ENCODE measurements around the gene OR14I1. TPM values are rescaled to one million over a fixed set of nuclear protein-coding genes. Genes with fewer than 3 reads are reported as not detected.

Gene OR14I1
- total and polyA plus RNA-seq, 4 donors: not detected

DNA sequence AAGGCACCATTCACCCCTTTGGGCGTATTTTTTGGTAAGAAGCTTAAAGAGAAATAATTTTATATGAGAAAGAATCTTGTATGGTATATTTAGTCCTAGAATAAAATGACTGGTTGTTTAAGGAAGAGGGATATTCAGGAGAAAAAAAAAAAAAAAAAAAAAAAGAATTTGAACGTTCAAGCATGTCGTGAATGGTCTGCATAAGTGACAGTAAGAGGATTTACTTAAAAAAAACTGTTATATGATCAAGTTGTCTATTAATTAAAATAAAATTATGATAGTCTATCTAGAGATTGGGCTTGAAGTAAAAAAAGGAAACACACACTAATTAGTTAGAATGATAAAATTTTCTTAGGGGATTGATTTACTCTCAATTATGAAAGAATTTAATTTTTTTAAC, 11.7 kb upstream of the OR14I1 start:
- TF ChIP-seq HNF4A (conservative IDR thresholded peaks at IDR 0.05): no peak
- TF ChIP-seq, protein P1, sequence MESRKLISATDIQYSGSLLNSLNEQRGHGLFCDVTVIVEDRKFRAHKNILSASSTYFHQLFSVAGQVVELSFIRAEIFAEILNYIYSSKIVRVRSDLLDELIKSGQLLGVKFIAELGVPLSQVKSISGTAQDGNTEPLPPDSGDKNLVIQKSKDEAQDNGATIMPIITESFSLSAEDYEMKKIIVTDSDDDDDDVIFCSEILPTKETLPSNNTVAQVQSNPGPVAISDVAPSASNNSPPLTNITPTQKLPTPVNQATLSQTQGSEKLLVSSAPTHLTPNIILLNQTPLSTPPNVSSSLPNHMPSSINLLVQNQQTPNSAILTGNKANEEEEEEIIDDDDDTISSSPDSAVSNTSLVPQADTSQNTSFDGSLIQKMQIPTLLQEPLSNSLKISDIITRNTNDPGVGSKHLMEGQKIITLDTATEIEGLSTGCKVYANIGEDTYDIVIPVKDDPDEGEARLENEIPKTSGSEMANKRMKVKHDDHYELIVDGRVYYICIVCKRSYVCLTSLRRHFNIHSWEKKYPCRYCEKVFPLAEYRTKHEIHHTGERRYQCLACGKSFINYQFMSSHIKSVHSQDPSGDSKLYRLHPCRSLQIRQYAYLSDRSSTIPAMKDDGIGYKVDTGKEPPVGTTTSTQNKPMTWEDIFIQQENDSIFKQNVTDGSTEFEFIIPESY (IDR thresholded peaks at IDR 0.05): no peak
- no peak for DNase-seq (ENCODE audit: low spot score)
- Histone ChIP-seq H3K27ac (ENCODE audit: low read depth in 1 of 2, low read length in 2 of 2) (no peak overlapping the region), H3K4me1 (ENCODE audit: control insufficient read depth in 4 of 4, insufficient read depth in 4 of 4, low read length in 3 of 4) (no peaks in the 10 kb centered on the region), H3K27me3 (ENCODE audit: control insufficient read depth in 4 of 4, insufficient read depth in 4 of 4, low read length in 3 of 4) (peaks cover 0 to 2% (median 0%) of the 10 kb centered on the region in 4 donors), H3K4me3 (ENCODE audit: low read depth in 1 of 3, low read length in 3 of 3) (no peak overlapping the region), H3K9me3 (ENCODE audit: control insufficient read depth in 4 of 4, low read length in 3 of 4) (no peaks in the 10 kb centered on the region), H3K36me3 (ENCODE audit: control insufficient read depth in 4 of 4, insufficient read depth in 3 of 4, low read depth in 1 of 4, low read length in 3 of 4) (no peaks in the 10 kb centered on the region), H3K9ac (ENCODE audit: low read depth in 1 of 2, low read length in 2 of 2) (no peak overlapping the region)
- WGBS: 38% methylated on average over 3 of the region's 3 CpGs

DNA sequence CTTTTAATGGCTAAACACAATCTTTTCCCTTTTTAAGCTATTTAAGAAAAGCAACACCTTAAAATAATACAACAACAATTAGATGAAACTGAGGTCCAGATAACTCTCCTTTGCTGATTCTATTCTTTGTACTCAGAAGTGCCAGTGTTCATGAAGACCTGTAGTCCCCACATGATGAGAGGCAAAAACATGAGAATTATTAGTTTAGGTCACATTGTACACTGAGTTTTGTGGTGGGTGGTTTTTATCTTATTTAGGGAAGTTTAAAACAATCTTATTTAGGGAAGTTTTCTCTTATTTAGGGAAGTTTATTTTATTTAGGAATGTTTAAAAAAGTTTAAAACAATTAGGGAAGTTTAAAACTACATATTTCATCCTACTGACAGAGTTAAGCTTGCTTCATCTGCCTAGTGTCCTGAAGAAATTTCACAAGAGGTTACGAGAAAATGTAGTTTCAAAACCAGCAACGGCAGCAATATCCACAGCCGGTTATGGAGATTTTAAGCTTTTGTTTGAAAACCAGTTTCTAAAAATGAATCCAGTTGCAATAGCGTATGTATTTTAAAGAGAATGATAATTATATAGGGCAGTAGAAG, 7.8 kb upstream of the OR14I1 start:
- no peak for TF ChIP-seq HNF4G (IDR thresholded peaks at IDR 0.05)
- TF ChIP-seq, protein P2, sequence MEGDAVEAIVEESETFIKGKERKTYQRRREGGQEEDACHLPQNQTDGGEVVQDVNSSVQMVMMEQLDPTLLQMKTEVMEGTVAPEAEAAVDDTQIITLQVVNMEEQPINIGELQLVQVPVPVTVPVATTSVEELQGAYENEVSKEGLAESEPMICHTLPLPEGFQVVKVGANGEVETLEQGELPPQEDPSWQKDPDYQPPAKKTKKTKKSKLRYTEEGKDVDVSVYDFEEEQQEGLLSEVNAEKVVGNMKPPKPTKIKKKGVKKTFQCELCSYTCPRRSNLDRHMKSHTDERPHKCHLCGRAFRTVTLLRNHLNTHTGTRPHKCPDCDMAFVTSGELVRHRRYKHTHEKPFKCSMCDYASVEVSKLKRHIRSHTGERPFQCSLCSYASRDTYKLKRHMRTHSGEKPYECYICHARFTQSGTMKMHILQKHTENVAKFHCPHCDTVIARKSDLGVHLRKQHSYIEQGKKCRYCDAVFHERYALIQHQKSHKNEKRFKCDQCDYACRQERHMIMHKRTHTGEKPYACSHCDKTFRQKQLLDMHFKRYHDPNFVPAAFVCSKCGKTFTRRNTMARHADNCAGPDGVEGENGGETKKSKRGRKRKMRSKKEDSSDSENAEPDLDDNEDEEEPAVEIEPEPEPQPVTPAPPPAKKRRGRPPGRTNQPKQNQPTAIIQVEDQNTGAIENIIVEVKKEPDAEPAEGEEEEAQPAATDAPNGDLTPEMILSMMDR (IDR thresholded peaks at IDR 0.05; ENCODE audit: low read depth, low read length, missing input control): no peak
- no peak for TF ChIP-seq TAF1 (conservative IDR thresholded peaks at IDR 0.05)
- TF ChIP-seq, protein P1 (IDR thresholded peaks at IDR 0.05): no peak
- TF ChIP-seq, protein P3, sequence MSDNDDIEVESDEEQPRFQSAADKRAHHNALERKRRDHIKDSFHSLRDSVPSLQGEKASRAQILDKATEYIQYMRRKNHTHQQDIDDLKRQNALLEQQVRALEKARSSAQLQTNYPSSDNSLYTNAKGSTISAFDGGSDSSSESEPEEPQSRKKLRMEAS (IDR thresholded peaks at IDR 0.05): no peak
- no peak for TF ChIP-seq JUND (IDR thresholded peaks at IDR 0.05)
- no peak for TF ChIP-seq RAD21 (IDR thresholded peaks at IDR 0.05)
- TF ChIP-seq, protein P4, sequence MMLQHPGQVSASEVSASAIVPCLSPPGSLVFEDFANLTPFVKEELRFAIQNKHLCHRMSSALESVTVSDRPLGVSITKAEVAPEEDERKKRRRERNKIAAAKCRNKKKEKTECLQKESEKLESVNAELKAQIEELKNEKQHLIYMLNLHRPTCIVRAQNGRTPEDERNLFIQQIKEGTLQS (IDR thresholded peaks at IDR 0.05): no peak
- no peak for TF ChIP-seq YY1 (IDR thresholded peaks at IDR 0.05)
- no peak for TF ChIP-seq HNF4A (conservative IDR thresholded peaks at IDR 0.05)
- Histone ChIP-seq H3K36me3 (ENCODE audit: control insufficient read depth in 4 of 4, insufficient read depth in 3 of 4, low read depth in 1 of 4, low read length in 3 of 4) (no peaks in the 10 kb centered on the region), H3K9ac (ENCODE audit: low read depth in 1 of 2, low read length in 2 of 2) (no peak overlapping the region), H3K4me1 (ENCODE audit: control insufficient read depth in 4 of 4, insufficient read depth in 4 of 4, low read length in 3 of 4) (no peaks in the 10 kb centered on the region), H3K9me3 (ENCODE audit: control insufficient read depth in 4 of 4, low read length in 3 of 4) (no peaks in the 10 kb centered on the region), H3K27me3 (ENCODE audit: control insufficient read depth in 4 of 4, insufficient read depth in 4 of 4, low read length in 3 of 4) (peaks cover 0 to 2% (median 0%) of the 10 kb centered on the region in 4 donors), H3K4me3 (ENCODE audit: low read depth in 1 of 3, low read length in 3 of 3) (no peak overlapping the region), H3K27ac (ENCODE audit: low read depth in 1 of 2, low read length in 2 of 2) (no peak overlapping the region)
- 71% methylated on average over 4 of the region's 4 CpGs for WGBS
- DNase-seq (ENCODE audit: low spot score): no peak

DNA sequence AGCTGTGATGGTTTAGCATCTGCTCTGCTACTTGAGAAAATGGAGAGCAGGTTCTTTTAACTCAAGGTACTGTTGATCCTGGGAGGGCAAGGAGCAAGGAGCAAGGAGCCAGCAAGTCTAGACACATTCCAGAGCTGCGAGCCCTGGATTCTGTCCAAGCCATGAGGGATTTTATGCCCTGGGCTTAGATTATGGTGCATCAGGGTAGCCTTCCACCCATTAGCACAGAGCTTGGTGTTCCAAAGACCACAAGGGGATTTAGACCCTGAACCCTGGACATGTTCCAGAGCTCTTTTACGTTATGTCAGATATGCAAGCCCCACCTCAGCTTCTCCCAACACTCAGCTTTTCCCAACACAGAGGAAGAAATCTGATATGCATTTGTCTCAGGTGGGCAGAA, 2.0 kb upstream of the OR14I1 start:
- no peaks in the 10 kb centered on the region for H3K4me1 ChIP-seq (ENCODE audit: control insufficient read depth in 4 of 4, insufficient read depth in 4 of 4, low read length in 3 of 4)
- H3K27me3 ChIP-seq (ENCODE audit: control insufficient read depth in 4 of 4, insufficient read depth in 4 of 4, low read length in 3 of 4): no peaks in the 10 kb centered on the region
- no peak for DNase-seq (ENCODE audit: low spot score)
- 41% methylated on average over 2 of the region's 2 CpGs for whole genome bisulfite sequencing
- H3K36me3 ChIP-seq (ENCODE audit: control insufficient read depth in 4 of 4, insufficient read depth in 3 of 4, low read depth in 1 of 4, low read length in 3 of 4): no peaks in the 10 kb centered on the region
- TF ChIP-seq, protein P5, sequence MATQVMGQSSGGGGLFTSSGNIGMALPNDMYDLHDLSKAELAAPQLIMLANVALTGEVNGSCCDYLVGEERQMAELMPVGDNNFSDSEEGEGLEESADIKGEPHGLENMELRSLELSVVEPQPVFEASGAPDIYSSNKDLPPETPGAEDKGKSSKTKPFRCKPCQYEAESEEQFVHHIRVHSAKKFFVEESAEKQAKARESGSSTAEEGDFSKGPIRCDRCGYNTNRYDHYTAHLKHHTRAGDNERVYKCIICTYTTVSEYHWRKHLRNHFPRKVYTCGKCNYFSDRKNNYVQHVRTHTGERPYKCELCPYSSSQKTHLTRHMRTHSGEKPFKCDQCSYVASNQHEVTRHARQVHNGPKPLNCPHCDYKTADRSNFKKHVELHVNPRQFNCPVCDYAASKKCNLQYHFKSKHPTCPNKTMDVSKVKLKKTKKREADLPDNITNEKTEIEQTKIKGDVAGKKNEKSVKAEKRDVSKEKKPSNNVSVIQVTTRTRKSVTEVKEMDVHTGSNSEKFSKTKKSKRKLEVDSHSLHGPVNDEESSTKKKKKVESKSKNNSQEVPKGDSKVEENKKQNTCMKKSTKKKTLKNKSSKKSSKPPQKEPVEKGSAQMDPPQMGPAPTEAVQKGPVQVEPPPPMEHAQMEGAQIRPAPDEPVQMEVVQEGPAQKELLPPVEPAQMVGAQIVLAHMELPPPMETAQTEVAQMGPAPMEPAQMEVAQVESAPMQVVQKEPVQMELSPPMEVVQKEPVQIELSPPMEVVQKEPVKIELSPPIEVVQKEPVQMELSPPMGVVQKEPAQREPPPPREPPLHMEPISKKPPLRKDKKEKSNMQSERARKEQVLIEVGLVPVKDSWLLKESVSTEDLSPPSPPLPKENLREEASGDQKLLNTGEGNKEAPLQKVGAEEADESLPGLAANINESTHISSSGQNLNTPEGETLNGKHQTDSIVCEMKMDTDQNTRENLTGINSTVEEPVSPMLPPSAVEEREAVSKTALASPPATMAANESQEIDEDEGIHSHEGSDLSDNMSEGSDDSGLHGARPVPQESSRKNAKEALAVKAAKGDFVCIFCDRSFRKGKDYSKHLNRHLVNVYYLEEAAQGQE (IDR thresholded peaks at IDR 0.05): no peak
- TF ChIP-seq RXRA (IDR thresholded peaks at IDR 0.05) (no peak), YY1 (IDR thresholded peaks at IDR 0.05) (no peak), JUND (IDR thresholded peaks at IDR 0.05) (no peak), SP1 (IDR thresholded peaks at IDR 0.05) (no peak), TAF1 (conservative IDR thresholded peaks at IDR 0.05) (no peak), HNF4A (conservative IDR thresholded peaks at IDR 0.05) (no peak), HNF4G (IDR thresholded peaks at IDR 0.05) (no peak), FOXA2 (IDR thresholded peaks at IDR 0.05) (no peak), NR2F2 (IDR thresholded peaks at IDR 0.05) (no peak)
- TF ChIP-seq, protein P4 (IDR thresholded peaks at IDR 0.05): no peak
- TF ChIP-seq, protein P3 (IDR thresholded peaks at IDR 0.05): no peak
- no peaks in the 10 kb centered on the region for H3K9me3 ChIP-seq (ENCODE audit: control insufficient read depth in 4 of 4, low read length in 3 of 4)
- H3K4me3 ChIP-seq (ENCODE audit: low read depth in 1 of 3, low read length in 3 of 3): no peak overlapping the region
- H3K27ac ChIP-seq (ENCODE audit: low read depth in 1 of 2, low read length in 2 of 2): no peak overlapping the region
- no peak overlapping the region for H3K9ac ChIP-seq (ENCODE audit: low read depth in 1 of 2, low read length in 2 of 2)
